ENCODE results near the gene CSH2. TPM values are rescaled to one million over a fixed set of nuclear protein-coding genes. Genes with fewer than 3 reads are reported as not detected.

The CSH2 gene
- total and polyA plus RNA-seq, 9 of the 15 experiments (the other 6 are each of a cell fraction or from before 2014, with no cell fraction given), result not detected

GRCh38 chr17:63824362-63824761 lies 49.1 kb downstream of the CSH2 start:
- peaks cover 80% of the 10 kb centered on the region for H3K36me3 ChIP-seq (ENCODE audit: control insufficient read depth, insufficient read depth, low read length)
- H3K4me3 ChIP-seq, result no peak overlapping the region
- CTCF ChIA-PET (ENCODE audit: low intra/inter-chr PET ratio), result no interaction called here
- H4K20me1 ChIP-seq (replicated peaks; ENCODE audit: control insufficient read depth, insufficient read depth, low read length), result peaks cover 4% of the 10 kb centered on the region; the same call in 1 of the 2 replicates
- in situ Hi-C loops (cut with MboI) (no loop called here), intact Hi-C loops (cut with micrococcal nuclease) (no loop called here)
- no peaks in the 10 kb centered on the region for H3K27me3 ChIP-seq (ENCODE audit: control insufficient read depth in 2 of 2, insufficient read depth in 2 of 2, low read length in 2 of 2)
- H3K4me2 ChIP-seq (ENCODE audit: insufficient read depth, low read length), result no peak overlapping the region
- no TSS peak for BruUV-seq (replicated peaks)
- peaks cover 0 to 15% of the 10 kb centered on the region in 2 experiments; a peak in 3 of 5 replicates for H3K4me1 ChIP-seq (replicated peaks in 1 of 2; ENCODE audit: control insufficient read depth in 2 of 2, insufficient read depth in 2 of 2, low read length in 2 of 2)
- no peaks in the 10 kb centered on the region for H3K9me3 ChIP-seq (replicated peaks; ENCODE audit: control insufficient read depth, insufficient read depth, low read depth, low read length)
- POLR2A ChIA-PET, result interaction anchor here (0.5 to 2.2 kb wide), 5 partner anchors 8 to 187 kb away, joined by 3 to 6 read pairs (median 5); partner anchors contain the start of genes CCDC47 and DDX42
- TF ChIP-seq ZNF444 (CRISPR knock-in tag; IDR thresholded peaks at IDR 0.05) (no peak), BRD9 (IDR thresholded peaks at IDR 0.05; ENCODE audit: low read depth, partially characterized antibody) (no peak), CAMTA2 (CRISPR knock-in tag; conservative IDR thresholded peaks at IDR 0.05) (no peak), CREB3 (tag; conservative IDR thresholded peaks at IDR 0.05; ENCODE audit: low read depth) (no peak), DIDO1 (tag; IDR thresholded peaks at IDR 0.05; ENCODE audit: low read depth) (no peak), RBM39 (optimal IDR thresholded peaks at IDR 0.05; ENCODE audit: low read depth, low read length) (no peak), KDM4B (IDR thresholded peaks at IDR 0.05; ENCODE audit: borderline replicate concordance in 2 of 2, low read depth in 1 of 2) (no peak), DPF2 (IDR thresholded peaks at IDR 0.05) (no peak), RBM14 (IDR thresholded peaks at IDR 0.05; ENCODE audit: borderline replicate concordance, insufficient read depth, low read depth, low read length) (no peak), ZNF589 (CRISPR knock-in tag; IDR thresholded peaks at IDR 0.05; ENCODE audit: low read depth) (no peak), ARID1B (IDR thresholded peaks at IDR 0.05) (no peak)
- TF ChIP-seq, protein P1, sequence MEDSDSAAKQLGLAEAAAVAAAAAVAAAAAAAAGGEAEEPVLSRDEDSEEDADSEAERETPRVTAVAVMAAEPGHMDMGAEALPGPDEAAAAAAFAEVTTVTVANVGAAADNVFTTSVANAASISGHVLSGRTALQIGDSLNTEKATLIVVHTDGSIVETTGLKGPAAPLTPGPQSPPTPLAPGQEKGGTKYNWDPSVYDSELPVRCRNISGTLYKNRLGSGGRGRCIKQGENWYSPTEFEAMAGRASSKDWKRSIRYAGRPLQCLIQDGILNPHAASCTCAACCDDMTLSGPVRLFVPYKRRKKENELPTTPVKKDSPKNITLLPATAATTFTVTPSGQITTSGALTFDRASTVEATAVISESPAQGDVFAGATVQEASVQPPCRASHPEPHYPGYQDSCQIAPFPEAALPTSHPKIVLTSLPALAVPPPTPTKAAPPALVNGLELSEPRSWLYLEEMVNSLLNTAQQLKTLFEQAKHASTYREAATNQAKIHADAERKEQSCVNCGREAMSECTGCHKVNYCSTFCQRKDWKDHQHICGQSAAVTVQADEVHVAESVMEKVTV (CRISPR knock-in tag; IDR thresholded peaks at IDR 0.05), result no peak
- TF ChIP-seq, protein P2, sequence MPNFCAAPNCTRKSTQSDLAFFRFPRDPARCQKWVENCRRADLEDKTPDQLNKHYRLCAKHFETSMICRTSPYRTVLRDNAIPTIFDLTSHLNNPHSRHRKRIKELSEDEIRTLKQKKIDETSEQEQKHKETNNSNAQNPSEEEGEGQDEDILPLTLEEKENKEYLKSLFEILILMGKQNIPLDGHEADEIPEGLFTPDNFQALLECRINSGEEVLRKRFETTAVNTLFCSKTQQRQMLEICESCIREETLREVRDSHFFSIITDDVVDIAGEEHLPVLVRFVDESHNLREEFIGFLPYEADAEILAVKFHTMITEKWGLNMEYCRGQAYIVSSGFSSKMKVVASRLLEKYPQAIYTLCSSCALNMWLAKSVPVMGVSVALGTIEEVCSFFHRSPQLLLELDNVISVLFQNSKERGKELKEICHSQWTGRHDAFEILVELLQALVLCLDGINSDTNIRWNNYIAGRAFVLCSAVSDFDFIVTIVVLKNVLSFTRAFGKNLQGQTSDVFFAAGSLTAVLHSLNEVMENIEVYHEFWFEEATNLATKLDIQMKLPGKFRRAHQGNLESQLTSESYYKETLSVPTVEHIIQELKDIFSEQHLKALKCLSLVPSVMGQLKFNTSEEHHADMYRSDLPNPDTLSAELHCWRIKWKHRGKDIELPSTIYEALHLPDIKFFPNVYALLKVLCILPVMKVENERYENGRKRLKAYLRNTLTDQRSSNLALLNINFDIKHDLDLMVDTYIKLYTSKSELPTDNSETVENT (CRISPR knock-in tag; IDR thresholded peaks at IDR 0.05), result no peak
- no peak for FAIRE-seq
- peaks cover 42% of the 10 kb centered on the region for H3K79me2 ChIP-seq (ENCODE audit: control insufficient read depth, insufficient read depth, low read length)
- 0 out of 4 replicates have a peak overlapping the region, but pooled peaks of 1 of the 2 experiments have one; percentile 4 for H3K9ac ChIP-seq (ENCODE audit: insufficient read depth in 1 of 2, low read depth in 2 of 2, low read length in 2 of 2)
- no peaks in the 10 kb centered on the region for H3K9me1 ChIP-seq (ENCODE audit: control insufficient read depth, insufficient read depth, low read length)
- ATAC-seq, result no peak
- no peak overlapping the region for H3K27ac ChIP-seq (ENCODE audit: extremely low read depth, low read depth, low read length)
- WGBS (ENCODE audit: insufficient coverage, low coverage, missing lambda C conversion rate), result 96% methylated on average over 9 of the region's 9 CpGs
- DNase-seq (ENCODE audit: extremely low read depth in 1 of 4, low spot score in 3 of 4), result no peak
- H2AFZ ChIP-seq (ENCODE audit: low read depth, low read length), result no peak overlapping the region

All from K562 (cell line).